Measurements from ENCODE around the gene CMPK1. TPM values are rescaled to one million over a fixed set of nuclear protein-coding genes. Genes with fewer than 3 reads are reported as not detected.

Gene CMPK1
- total and polyA plus RNA-seq, 2 of the 4 experiments (the other 2 are of a cell fraction), result 23.1 to 31.9 TPM

- ATAC-seq (ENCODE audit: low read depth) (peak; percentile 46), DNase-seq (peak; percentile 62)
- Histone ChIP-seq H3K4me3 (ENCODE audit: insufficient read depth, low read depth, low read length) (no peak overlapping the region), H3K4me1 (ENCODE audit: control insufficient read depth, insufficient read depth, low read length) (peaks cover 8% of the 10 kb centered on the region), H2BK5ac (ENCODE audit: low read depth, low read length, poor library complexity, severe bottlenecking) (no peak overlapping the region), H2BK20ac (ENCODE audit: low read depth, low read length) (no peak overlapping the region), H2AK9ac (replicated peaks; ENCODE audit: low read depth, low read length, poor library complexity) (no peak overlapping the region), H3K14ac (replicated peaks; ENCODE audit: low read depth, low read length) (no peak overlapping the region), H3K9me1 (ENCODE audit: insufficient read depth, low read length) (no peaks in the 10 kb centered on the region; the same call in 1 of the 2 replicates), H4K5ac (ENCODE audit: low read depth, low read length) (no peak overlapping the region), H3K9me3 (ENCODE audit: control insufficient read depth, insufficient read depth, low read length) (no peaks in the 10 kb centered on the region), H2AFZ (replicated peaks; ENCODE audit: low read length, poor library complexity) (no peak overlapping the region), H3K27me3 (ENCODE audit: control insufficient read depth, insufficient read depth, low read length) (no peaks in the 10 kb centered on the region), H2AK5ac (ENCODE audit: low read depth, low read length) (no peak overlapping the region), H3K4me2 (ENCODE audit: low read depth, low read length) (no peak overlapping the region), H2BK15ac (ENCODE audit: low read depth, low read length) (no peak overlapping the region), H3K4ac (ENCODE audit: low read depth, low read length) (no peak overlapping the region), H2BK120ac (ENCODE audit: low read depth, low read length) (no peak overlapping the region), H3K23ac (ENCODE audit: low read depth, low read length) (no peak overlapping the region), H3K9ac (ENCODE audit: low read depth, low read length) (no peak overlapping the region), H3K18ac (ENCODE audit: low read depth, low read length) (no peak overlapping the region), H4K8ac (ENCODE audit: low read depth in 2 of 2, low read length in 2 of 2) (no peak overlapping the region), H3K27ac (ENCODE audit: insufficient read depth, low read length) (no peak overlapping the region), H4K20me1 (ENCODE audit: insufficient read depth, low read length) (no peaks in the 10 kb centered on the region), H3K56ac (ENCODE audit: extremely low read depth, insufficient read depth, low read length) (no peak overlapping the region), H3K36me3 (ENCODE audit: control insufficient read depth, insufficient read depth, low read length) (peaks cover 11% of the 10 kb centered on the region), H3K79me1 (ENCODE audit: low read depth in 1 of 2, low read length in 2 of 2) (no peaks in the 10 kb centered on the region; a peak in 1 of 4 replicates), H4K91ac (ENCODE audit: insufficient read depth, low read depth, low read length) (no peak overlapping the region)
- WGBS, 2 experiments (ENCODE audit: extremely low coverage in 2 of 2, insufficient read length in 1 of 2), result no CpG with 5 or more reads among the region's 1 CpG
- dilution Hi-C loops (cut with HindIII; ENCODE audit: low sequenced_read_pairs, unreplicated experiment) (no loop called here), in situ Hi-C loops (cut with MboI; ENCODE audit: low sequenced_read_pairs) (no loop called here), intact Hi-C loops (cut with micrococcal nuclease) (loop anchor here (5.0 kb wide), 3 partner anchors 46 to 186 kb away; partner anchors contain the start of genes CMPK1 and PDZK1IP1)
- no TSS peak for BruUV-seq (replicated peaks)
- no peak for TF ChIP-seq POLR2A (IDR thresholded peaks at IDR 0.05; ENCODE audit: low read depth, low read length)
- TF ChIP-seq CEBPB (IDR thresholded peaks at IDR 0.05; ENCODE audit: low read depth, low read length), result peak; percentile 85
- TF ChIP-seq CTCF (conservative IDR thresholded peaks at IDR 0.05; ENCODE audit: low read depth, low read length), result no peak
- CTCF ChIA-PET, result interaction anchor here (0.6 kb wide), 1 partner anchor 194 kb away, joined by 4 read pairs; no protein-coding TSS in a partner anchor
- POLR2A ChIA-PET (ENCODE audit: unreplicated experiment), result no interaction called here
These were observed 44.6 kb downstream of the CMPK1 start for GRCh38 chr1:47378147-47378546.
